HUDEP-2 (cell line): Measurements from ENCODE around the gene KCNG3.

Experiments
- DNase-seq, 76 experiments: peaks; one replicate each; lab custom pipeline; 2025; ENCODE audit not compliant: unreplicated experiment in 76 of 76; lab: John Stamatoyannopoulos, UW

KCNG3 gene

DNA sequence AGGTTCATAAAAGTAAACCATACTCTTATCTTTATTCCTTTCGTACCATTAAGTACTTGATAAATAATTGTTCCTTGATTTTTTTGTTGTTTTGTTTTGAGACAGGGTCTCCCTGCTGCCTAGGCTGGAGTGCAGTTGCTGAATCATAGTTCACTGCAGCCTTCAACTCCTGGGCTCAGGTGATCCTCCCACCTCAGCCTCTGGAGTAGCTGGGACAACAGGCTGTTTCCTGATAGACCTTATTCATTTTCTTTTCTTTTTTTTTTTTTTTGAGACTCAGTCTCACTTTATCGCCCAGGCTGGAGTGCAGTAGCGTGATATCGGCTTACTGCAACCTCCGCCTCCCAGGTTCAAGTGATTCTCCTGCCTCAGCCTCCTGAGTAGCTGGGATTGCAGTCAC, 5.5 kb downstream of the KCNG3 start:
- DNase-seq = no peak

DNA sequence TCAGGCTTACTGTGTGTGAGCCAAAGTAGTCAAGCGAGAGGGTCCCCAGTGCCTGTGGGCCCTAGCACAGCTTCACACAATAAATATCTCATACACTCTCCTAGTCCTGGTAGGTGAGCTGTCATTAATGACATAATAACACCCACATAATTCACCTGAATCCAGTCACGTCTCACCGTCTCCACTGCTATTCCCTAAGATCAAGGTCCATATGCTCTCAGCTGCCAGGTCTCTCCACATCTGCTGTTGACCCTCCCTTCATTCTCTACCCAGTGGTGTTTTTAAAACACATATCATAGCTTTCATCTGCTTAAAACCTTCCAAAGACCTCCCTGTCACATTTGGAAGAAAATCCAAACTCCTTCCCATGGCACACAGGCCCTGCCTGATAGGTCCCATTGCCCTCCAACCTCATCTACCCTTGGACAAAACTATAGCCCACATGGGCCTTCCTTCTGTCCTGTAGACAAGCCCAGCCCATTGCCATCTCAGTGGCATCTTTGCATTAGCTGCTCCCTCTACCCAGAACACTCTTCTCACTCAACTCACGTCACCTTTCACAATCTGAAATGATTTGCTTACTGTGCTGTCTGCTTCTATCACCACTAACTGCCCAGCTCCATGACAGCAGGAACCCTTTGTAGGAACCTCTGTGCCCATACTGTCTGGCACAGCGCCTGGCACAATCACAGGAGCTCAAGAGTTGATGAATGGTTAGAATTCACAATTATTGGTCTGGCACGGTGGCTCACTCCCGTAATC, 7.5 kb downstream of the KCNG3 start:
- no peak for DNase-seq

DNA sequence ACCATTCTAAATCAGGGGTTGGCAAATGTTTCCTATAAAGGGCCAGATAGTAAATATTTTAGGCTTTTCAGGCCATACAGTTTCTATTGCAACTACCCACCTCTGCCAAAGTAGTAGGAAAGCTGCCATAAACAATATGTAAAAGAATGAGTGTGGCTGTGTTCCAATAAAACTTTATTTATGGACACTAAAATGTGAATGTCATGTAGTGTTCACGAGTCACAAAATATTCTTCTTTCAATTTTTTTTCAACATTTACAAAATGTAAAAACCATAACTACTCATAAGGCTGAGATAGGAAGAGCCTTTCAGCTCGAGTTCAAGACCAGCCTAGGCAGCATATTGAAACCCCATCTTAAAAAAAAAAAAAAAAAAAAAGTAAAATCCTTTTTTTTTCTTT, 13.4 kb downstream of the KCNG3 start:
- no peak for DNase-seq

DNA sequence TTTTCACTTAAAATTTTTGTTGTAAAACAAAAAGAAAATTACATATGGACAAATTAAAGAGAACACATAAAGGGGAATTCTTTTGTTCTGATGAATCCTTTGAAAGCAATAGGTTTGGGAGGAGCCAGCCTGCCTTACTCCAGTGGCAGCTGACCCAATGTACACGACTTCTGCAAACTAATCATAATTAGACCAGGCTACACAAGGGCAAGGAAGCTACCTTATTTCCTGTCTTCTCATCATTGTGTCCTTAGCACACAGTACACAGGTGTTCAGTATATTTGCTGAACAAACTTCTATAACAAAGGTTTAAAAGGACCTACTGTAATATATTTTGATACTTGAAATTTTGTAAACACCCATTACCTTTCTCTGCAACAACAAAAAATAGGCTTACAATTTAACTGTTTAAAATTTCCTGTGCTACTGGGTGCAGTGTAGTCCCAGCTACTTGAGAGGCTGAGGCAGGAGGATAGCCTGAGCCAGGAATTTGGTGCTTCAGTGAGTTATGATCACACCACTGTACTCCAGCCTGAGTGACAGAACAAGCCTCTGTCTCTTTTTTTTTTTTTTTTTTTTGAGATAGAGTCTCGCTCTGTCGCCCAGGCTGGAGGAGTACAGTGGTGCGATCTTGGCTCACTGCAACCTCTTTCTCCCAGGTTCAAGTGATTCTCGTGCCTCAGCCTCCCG, 18.9 kb downstream of the KCNG3 start:
- no peak for DNase-seq

DNA sequence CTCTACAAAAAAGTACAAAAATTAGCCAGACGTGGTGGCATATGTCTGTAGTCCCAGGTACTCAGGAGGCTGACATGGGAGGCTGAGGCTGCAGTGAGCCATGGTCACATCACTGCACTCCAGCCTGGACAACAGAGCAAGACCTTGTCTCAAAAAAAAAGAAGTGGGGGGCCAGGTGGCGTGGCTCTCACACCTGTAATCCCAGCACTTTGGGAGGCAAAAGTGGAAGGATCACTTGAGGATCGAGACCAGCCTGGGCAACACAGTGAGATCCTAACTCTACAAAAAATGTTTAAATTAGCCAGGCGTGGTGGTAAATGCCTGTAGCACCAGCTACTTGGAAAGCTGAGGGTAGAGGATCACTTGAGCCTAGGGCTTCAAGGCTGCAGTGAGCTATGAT, 23.1 kb downstream of the KCNG3 start:
- DNase-seq = no peak

DNA sequence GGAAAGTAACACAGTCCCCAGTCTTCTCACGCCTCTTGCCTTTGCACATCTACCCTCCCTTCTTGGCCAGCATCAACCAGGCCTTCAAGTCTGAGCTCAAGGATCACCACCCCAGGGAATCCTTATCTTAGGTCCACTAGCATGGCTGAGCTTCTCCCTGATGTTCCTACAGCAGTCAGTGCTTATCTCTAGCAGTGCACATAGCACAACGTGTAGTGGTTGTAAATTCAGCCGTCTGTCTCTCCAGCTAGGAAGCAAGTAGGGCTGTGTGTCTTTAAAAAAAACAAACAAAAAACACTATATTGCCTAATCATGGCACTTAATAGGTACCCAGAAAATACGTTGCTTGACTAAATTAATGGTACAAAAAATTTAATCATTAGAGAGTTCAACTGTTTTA, 29.2 kb downstream of the KCNG3 start:
- DNase-seq = peak in 37 of 76 experiments; percentile 2 to 75 (median 26)

DNA sequence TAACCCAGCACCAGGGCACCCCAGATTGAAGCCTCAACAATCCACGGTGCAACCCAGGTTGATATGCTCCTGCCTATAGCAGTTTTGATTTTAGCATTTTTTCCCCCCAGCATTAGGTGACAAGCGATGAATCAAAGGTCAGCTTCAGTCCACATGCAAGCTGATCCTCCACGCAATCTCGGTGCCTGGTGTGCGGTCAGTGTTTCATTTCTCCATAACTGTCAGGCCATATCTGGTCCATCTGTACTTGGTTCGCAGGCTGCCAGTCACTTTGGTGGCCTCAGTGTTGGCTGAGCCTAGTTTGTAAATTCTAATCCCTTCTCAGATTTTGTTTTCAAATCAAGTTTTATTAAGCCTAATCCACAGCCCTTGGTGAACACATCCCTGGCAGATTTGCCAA, 30.2 kb downstream of the KCNG3 start:
- DNase-seq = no peak

DNA sequence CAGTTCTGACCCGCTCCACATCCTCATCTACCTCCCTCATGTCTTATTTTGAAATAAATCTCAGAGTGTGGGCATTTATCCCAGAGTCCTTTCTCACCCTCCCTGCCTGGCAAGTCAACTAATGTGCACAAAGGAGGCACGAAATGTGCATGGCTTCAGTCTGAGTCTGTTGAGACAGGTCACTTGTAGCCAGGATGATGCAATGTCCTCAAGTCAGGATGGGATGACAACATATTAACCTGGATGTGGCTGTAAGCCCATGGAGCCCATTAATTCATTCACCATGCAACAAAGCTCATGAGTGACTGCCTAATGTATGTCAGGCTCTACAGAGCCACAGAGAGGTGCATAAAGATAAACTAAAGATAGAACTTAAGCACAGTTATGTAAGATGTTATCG, 34.5 kb downstream of the KCNG3 start:
- DNase-seq = no peak

DNA sequence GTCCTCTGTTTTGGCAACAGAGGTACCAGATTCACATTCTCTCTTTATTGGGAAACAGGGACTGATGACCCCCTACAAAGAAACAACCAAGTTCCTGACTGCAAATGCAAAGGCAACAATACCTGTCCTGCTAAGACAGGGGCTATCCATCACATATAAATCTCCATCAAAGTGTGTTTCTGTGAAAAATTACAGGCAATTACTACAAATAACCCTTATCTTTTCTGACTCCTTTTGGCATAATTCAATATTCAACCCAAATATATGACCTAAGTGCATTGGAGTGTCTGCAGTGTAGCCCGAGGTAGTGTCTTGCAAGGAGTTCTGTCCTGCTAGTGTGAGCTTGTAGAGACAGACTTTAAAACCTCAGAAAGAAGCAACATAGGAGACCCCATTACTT, 35.4 kb downstream of the KCNG3 start:
- no peak for DNase-seq

DNA sequence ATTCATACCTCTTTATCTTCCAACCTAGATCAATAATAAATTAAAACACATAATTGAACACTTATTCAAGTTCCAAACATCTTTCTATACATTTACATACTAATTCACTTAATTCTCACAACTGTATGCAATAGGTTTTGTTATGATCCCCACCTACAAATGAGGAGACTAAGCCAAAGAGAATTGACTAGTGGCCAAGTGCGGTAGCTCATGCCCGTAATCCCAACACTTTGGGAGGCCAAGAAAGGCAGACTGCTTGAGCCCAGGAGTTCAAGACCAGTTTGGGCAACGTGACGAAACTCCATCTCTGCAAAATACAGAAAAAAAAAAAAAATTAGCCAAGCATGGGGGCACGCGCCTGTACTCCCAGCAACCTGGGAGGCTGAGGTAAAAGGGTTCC, 36.8 kb downstream of the KCNG3 start:
- DNase-seq = peak in 1 of 76 experiments; percentile 4

DNA sequence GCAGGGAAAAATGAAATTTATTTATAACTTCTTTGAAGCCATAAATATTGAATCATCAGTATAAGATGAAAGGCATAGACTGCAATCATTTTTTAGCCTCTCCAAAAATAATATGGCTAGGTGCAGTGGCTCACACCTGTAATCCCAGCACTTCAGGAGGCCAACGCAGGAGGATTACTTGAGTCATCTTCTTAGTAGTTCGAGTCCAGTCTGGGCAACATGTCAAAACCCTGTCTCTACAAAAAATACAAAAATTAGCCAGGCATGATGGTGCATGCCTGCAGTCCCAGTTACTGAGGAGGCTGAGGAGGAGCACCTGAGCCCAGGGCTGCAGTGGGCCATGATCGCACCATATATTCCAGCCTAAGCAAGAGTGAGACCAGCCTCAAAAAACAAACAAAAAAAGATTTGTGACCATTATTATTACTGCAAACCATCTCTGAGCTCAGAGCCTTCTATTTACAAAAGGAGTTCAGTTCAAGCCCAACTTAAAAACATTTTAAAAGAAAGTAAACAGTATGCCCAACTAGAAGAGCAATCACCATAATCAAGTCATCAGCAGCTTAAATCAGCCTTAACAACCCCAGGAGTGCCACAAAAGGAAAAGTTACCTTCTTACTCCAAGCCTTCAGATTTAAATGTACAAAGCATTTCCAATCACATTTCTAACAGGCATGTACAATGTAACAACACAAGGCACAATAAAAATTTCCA, 37.5 kb downstream of the KCNG3 start:
- DNase-seq = no peak

DNA sequence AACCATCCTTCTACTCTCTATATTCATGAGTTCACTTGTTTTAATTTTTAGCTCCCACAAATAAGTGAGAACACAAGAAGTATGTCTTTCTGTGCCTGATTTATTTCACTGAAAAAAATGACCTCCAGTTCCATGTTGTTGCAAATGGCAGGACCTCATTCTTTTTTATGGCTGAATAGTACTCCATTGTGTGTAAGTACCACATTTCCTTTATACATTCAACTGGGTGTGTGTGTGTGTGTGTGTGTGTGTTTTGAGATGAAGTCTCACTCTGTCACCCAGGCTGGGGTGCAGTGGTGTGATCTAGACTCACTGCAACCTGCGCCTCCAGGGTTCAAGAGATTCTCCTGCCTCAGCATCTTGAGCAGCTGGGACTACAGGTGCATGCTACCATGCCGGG, 41.2 kb downstream of the KCNG3 start:
- DNase-seq = no peak

DNA sequence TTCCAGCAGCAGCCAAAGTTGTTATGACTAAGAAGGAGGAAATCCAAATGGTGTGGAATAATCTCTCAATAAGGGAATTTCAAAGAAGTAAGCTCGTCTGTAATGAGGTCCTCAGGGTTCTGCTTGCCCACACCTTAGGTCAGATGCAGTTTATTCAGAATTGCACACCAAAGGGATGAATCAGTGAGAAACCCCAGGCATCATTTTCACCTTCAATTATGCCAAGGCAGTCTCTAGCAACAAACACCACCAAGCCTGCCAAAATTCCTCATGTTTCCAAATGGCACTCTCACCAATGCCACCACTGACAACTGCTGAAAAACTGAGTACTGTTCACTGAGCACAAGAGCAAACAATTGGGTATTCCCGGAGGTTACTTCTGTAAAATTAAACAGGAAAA, 43.6 kb downstream of the KCNG3 start:
- no peak for DNase-seq

DNA sequence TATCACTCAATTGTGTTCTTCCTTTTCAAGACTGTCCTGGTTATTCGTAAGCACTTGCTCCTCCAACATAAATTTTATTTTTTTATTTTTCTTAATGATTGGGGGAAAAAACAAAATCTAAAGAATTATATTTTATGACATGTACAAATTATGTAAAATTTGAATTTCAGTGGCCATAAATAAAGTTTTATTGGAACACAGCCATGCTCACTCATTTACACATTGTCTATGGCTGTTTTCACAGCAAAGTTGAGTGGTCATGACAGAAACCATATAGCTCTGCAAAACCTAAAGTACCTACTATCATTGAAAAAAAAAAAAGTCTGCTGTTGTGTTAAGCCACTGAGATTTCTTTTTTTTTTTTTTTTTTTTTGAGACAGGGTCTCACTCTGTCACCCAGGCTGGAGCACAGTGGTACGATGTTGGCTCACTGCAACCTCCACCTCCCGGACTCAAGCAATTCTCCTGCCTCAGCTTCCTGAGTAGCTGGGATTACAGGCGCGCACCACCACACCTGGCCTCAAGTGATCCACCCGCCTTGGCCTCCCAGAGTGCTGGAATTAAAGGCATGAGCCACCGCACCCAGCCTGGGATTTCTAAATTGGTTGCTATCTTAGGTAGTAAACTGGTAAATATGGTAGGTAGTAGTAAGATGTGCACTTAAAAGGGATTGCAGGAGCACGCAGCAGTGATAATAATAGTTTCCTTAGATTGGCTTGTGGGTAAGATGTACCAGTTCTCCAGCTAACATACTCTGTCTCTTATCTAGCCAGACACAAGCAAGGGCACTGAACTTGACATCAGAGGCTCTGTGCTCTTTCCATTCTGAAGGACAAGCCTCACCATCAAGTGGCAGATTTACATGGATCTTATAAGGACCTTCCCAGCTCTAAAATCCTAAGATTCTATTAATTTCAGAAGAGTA, 44.4 kb downstream of the KCNG3 start:
- DNase-seq = no peak

DNA sequence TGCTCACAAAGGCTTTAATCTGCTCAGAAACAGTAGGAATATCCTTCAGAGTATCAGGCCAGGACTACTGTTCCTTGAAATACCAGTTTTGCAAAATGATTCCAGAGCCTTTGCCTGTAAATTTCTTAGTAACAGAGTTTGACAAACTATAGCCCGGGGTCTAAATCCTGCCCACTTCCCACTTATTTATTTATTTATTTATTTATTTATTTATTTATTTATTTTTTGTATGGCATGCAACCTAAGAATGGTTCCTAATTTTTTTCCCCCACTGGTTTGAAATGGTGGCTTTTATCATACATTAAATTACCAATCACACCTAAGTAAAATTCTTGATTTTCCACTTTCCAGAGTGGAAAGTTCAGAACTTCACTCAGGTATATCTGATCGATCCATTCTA, 45.6 kb downstream of the KCNG3 start:
- no peak for DNase-seq

DNA sequence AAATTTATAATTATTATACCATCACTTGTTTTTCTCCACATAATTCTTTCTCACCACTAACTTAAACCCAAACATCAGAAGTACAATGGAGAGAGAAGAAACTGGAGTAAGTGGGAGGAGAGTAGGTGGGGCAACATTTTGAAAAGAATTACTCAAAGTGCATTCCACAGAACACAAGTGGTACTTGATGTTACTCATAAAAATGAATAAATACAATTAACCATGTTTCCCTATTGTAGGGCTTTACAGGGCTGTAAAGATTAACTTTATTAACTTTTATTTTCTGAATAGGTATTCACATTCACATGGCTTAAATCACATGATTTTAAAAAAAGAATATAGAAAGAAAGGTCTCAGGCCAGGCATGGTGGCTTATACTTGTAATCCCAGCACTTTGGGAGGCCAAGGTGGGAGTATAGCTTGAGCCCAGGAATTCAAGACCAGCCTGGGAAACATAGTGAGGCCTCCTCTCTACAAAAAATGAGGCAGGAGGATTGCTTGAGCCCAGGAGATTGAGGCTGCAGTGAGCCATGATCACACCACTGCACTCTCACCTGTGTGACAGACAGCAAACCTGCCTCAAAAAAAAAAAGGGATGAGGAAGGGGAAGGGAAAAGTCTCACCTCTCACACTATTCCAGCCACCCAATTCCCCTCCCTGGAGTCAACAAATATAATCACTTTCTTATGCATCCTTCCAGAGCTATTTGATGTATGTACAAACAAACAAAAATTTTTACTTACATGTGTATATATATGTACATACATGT, 47.1 kb downstream of the KCNG3 start:
- no peak for DNase-seq

DNA sequence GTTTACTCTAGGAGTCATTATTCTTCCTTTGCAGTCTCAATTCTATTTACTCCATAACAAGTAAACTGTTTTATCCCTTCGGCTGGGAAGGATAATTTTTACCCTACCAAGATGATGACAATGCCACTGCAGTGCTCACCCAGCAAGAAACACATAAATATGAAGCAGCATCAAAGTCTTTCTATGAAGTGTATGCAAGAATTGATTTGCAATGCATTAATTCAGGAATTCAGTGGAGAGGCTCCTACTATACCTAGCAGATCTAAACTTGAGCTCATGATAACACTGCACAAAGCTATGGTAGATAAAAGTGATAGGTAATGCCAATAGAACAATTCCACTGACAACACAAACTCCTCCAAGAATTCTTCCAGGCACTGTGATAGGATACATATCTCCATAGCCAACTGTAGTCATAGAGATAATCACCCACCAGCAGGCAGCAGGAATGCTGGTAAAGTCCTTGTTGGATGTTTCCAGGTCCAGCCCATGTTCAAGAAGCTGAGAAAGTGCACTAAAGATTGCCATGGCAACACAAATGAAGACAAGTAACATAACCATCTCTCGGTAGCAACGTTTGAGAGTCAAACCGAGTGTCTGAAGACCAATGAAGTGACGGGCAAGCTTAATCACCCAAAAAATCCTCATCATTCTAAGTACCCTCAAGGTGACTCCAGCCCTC, 49.9 kb downstream of the KCNG3 start:
- no peak for DNase-seq

DNA sequence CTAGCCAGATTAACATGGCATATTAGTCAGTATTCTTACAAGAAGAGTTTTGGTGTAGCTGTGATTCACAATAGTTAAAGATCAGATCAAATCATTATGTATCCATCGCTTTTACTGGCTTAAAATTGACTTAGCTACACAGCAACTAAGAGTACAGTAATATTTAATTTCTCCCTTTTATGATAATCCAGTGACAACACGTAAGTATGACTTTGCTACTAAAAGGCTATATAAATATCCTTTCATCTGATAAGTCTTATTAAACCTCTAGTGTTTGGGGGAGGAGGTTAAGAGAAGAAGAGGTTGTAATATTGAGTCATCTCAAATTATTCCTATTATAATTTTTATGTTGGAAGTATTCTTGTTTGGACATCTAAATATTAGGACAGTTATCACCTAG, 51.0 kb downstream of the KCNG3 start:
- no peak for DNase-seq

DNA sequence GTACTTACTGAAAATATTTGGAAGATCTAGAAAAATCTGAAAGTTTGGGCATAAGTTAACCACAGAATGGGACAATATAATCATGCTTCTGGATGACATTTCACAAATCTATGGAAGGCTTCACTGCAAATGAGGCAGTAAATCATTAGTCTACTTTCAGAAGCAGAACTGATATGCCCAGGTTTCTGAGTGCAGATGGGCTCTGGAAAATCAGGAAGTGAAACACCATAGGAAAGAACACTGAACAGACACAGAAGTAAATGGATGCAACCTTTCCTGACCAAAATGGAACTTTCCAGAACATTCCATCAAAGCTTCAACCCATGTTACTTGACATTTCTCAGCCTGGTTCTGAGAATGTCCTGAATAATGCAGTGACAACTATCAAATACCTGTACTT, 55.1 kb downstream of the KCNG3 start:
- no peak for DNase-seq

DNA sequence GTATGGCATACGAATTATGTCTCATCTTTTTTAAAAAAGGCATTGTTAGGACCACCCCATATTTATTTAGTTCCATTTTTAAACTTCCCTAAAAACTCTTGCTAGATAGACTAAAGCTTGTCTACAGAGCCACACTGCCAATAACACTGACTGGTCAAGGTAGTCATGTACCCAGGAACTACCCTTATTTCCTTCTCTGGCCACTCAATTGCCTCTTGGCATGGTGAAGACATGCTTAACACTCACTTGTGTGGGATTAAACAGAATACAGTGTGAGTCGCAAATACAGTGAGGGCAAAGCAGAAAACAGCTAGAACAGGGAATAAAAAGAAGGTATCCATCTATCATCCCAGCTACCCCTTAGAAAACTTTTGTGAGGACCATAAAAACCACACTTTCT, 57.4 kb downstream of the KCNG3 start:
- DNase-seq = no peak
